ENCODE results near the gene PGM3.
A peak's percentile ranks its signal among the peaks of the same experiment; 100 is the strongest.
"Not testable (repeated sequence)": the region's sequence is repeated elsewhere in the genome, so short reads cannot be mapped to it uniquely, and the experiment has no call there.

The PGM3 gene

GRCh38 chr6:83192871-83193746 is at the start of gene PGM3, which contains the start of gene RWDD2A:
Gene PGM3 (minus strand): TSS chr6:83193265. CDS start chr6:83191012, 2,253 bp downstream.
Gene RWDD2A (plus strand): TSS chr6:83193357. CDS start chr6:83194452, 1,095 bp downstream.
- DNase-seq (ENCODE audit: low spot score), result peak; percentile 88

- DNase-seq (ENCODE audit: low spot score), result no peak
Measured at GRCh38 chr6:83231146-83231545, 38.1 kb upstream of the PGM3 start.

DNA sequence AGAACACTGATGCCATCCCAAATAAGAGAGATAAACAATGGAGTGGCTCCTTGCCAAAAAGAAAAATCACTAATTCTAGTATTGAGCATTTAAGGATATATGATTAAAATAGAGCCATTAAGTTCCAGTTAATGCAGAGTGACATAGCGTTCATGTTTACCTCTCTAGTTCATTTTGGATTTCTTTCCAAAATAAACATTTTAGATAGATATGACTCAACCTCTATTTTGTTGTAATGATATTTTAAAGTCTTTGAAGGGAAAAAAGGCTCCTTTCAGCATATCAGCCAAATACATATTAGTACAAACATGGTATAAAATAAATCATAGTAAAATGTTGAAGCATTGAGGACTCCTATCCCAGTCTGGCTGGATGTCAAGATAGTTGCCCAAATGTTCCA is 33.5 kb upstream of the PGM3 start:
- no peak for DNase-seq (ENCODE audit: low spot score)

DNA sequence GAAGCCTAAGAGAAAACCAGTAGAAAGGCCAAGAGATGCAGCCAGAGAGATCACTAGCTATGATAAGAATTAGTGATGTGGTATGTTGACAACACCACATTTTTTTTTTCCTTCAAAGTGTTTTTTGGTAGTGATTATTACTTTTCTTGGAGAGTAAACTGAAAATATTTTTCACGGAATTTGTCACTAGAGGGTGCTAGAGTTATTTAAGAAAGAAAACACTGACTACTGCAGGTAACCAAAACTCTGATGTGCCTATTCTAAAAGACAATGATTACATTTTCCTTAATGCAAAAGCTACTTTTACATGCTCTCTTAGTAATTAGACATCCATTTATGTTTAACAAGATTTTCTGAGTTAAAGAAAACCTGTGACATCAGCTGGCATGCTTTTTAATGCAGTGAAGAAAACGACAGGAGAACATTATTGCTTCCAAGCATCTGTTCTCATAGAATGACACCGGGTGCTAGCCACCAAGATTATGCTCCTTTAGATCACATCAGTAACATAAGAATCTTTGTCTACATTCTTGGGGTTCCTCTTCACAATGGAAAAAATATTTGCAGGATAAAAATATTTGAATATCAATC is 28.9 kb upstream of the PGM3 start:
- peak; percentile 62 for DNase-seq (ENCODE audit: low spot score)

- DNase-seq (ENCODE audit: low spot score), result no peak
Measured at GRCh38 chr6:83221276-83221675, 28.2 kb upstream of the PGM3 start.

GRCh38 chr6:83220121-83220520 is 27.1 kb upstream of the PGM3 start:
- no peak for DNase-seq (ENCODE audit: low spot score)

DNA sequence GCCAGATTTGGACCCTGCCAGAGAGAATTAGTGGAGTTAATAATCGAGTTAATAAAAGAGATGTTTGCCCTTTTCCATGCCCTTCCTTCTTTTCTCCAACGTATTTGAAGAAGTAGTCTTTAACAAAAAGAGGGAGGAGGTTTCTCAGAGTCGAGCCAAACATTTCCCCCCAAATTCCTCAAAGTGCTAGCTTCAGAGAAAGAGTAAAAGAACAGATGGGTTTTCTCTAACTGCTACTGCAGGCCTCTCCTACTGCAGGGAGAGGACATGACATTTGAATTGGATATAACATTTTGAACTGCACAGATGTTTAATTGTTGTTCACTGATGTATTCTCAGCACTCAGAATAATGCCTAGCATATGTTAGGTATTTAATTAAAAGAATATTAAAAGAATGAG is 25.6 kb upstream of the PGM3 start:
- no peak for DNase-seq (ENCODE audit: low spot score)

DNA sequence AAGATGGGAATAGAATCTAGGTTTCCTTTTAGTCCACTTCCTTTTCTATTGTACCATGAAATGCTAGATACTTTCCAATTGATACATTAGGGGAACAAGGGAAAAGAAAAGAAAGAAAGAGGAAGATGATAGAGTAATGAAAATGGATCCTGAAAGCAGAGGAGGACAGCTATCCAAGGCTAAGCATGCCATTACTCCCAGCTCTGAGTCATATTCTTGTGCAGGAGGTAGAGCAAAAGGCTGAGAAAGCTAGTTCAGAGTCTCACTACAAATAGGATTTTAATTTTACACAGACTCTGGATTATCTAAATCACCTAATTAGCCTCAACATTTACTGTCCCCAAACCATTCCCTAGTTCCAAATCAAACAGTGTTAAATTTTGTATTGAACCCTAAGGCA is 23.7 kb upstream of the PGM3 start:
- DNase-seq (ENCODE audit: low spot score), result no peak

DNA sequence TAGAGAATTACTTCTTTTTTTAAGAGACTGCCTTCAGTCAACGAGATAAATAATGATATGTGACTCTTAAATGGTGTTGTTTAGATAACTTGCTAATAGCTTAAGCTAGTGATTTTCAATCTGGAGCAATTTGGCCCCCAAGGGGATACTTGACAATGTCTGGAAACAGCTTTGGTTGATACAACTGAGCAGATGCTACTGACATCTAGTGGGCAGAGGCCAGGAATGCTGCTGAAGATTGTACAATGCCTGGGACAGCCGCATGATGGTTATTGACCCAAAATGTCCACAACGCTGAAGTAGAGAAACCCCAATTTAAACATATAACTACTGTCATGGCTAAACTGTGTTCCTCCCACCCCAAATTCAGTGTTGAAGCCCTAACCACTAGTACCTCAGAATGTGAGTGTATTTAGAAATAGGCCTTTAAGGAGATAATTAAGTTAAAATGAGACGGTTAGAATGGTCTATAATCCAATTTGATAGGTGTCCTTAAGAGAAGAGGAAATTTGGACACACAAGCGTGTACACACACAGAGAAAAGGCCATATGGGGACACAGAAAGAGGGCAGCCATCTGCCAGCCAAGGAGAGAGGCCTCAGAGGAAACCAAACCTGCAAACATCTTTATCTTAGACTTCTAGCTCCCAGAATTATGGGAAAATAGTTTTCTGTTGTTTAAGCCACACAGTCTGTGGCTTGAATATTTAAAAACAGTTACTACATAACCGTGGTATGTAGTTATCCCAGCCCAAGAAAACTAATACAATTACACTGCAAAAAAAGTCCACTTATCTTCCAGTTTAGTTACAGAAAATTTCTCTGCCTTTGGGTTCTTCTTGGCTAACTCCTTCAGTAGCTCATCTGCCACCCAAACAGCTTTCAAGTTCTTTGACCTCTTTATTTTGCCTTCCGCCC is 22.3 kb upstream of the PGM3 start:
- peak; percentile 89 for DNase-seq (ENCODE audit: low spot score)

GRCh38 chr6:83202031-83202430 is 9.0 kb upstream of the PGM3 start:
- DNase-seq (ENCODE audit: low spot score), result no peak

DNA sequence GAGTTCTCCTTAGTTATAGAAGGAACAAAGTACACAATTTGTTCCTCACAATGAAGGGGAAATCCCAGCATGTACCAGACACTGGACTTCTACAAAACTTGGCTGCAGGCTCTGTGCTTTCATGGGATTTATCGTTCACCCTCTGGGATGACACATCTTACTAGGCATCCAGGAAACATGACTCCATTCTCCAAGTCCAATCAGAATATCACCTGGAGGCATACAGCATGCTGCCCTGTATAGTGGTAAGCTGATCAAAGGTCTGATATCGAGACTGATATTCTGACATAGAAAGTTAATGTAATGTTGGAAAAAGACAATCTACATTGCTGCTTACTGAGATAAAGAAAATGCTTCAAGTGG is 6.8 kb upstream of the PGM3 start:
- no peak for DNase-seq (ENCODE audit: low spot score)

GRCh38 chr6:83199173-83199862 is 6.3 kb upstream of the PGM3 start:
- no peak for DNase-seq (ENCODE audit: low spot score)

- no peak for DNase-seq (ENCODE audit: low spot score)
Measured at GRCh38 chr6:83198486-83199172, 5.6 kb upstream of the PGM3 start.

DNA sequence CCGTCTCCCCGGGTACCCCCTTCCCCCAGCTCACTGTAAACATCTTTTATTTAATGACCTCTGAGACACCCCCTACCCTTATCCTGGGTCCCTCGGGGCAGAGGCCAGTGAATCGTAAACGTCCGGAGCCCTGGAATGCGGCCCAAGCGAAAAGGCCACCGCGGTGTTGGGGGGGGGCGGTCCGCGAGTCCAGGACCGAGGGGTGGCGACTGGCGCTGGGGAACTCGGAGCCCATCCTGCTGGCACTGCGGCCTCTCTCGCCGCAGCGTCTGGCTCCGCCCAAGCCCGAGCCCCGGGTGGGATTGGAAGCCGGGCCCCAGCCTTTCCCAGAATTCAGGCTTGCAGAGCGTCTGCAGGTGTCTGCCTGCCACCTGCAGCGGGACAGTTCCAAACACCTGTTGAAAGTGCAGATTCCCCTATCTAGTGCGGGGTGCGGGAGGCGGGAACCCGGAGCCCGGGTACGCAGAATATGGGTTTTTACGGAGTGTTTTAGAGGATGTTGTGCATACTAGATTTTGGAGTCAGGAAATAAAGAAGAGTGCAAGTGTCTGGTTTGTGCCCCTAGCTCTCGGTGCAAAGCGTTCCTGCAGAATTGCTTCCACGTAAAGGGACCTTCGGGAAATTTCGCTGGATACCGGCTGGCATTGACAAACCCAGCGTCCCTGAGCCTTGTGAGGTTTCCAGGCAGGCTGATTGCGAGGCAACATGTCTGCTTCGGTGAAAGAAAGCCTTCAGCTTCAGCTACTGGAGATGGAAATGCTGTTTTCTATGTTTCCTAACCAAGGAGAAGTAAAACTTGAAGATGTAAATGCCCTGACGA is 892 bp upstream of the PGM3 start:
- DNase-seq (ENCODE audit: low spot score), result peak; percentile 68

GRCh38 chr6:83192456-83192855 is 609 bp downstream of the PGM3 start:
- DNase-seq (ENCODE audit: low spot score), result no peak

DNA sequence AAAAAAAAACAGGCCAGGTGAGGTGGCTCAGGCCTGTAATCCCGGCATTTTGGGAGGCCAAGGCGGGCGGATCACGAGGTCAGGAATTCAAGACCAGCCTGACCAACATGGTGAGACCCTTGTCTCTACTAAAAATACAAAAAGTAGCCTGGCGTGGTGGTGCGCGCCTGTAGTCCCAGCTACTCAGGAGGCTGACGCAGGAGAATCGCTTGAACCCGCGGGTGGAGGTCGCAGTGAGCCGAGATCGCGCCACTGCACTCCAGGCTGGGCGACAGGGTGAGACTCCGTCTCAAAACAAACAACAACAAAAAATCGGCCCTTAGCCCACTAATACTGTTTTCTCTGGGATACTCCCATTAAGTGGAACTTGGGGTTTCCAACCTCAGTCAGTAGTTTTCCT is 1.1 kb downstream of the PGM3 start:
- not testable (repeated sequence) for DNase-seq (ENCODE audit: low spot score)

DNA sequence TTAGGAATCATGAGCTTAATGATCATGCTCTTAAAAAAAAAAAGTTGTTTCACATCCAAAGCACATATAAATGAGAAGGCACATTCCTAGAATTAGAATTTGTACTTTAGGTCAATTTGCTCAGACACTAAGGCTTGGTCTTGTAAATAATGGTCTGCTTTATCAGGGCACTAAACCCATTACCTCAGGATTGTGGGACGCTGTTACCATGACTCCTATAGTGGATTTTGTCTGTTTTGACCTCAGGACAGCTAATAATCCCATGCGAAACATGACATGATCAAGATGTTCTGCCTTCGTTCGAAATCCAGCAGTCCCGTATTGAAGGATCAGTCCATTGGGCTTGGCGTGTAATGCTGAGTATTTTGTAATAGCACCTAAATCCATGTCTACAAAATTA is 2.4 kb downstream of the PGM3 start:
- DNase-seq (ENCODE audit: low spot score), result no peak

DNA sequence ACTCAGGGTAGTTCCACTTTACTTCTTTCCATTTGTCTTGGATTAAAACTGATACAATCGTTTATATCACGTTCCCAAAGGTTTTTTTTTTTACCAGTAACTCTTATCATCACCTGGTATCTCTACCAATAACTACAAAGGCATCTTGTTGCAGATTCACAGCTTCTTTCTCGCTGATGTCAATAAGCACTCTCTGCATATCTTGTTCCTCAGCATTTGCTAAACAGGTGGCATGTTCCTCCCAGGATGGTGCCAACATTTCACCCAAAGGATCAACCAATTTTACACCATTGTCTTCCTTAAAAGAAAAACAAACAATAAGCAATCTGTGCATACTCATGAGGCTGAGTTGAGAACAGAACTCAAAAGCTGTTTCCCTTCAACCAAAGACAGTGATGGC is 4.6 kb downstream of the PGM3 start:
- DNase-seq (ENCODE audit: low spot score), result no peak

- no peak for DNase-seq (ENCODE audit: low spot score)
Measured at GRCh38 chr6:83185096-83185495, 8.0 kb downstream of the PGM3 start.

- DNase-seq (ENCODE audit: low spot score), result no peak
Measured at GRCh38 chr6:83183082-83183828, 9.8 kb downstream of the PGM3 start.

Measured in cerebellar cortex (tissue), 1 donor.